ENCODE measurements around the gene ADAP2. TPM values are rescaled to one million over a fixed set of nuclear protein-coding genes. Genes with fewer than 3 reads are reported as not detected.
"Not testable (repeated sequence)": the region's sequence is repeated elsewhere in the genome, so short reads cannot be mapped to it uniquely, and the experiment has no call there.

The ADAP2 gene
- total RNA-seq, 1 donor from 2014 or later = 9.4 TPM

DNA sequence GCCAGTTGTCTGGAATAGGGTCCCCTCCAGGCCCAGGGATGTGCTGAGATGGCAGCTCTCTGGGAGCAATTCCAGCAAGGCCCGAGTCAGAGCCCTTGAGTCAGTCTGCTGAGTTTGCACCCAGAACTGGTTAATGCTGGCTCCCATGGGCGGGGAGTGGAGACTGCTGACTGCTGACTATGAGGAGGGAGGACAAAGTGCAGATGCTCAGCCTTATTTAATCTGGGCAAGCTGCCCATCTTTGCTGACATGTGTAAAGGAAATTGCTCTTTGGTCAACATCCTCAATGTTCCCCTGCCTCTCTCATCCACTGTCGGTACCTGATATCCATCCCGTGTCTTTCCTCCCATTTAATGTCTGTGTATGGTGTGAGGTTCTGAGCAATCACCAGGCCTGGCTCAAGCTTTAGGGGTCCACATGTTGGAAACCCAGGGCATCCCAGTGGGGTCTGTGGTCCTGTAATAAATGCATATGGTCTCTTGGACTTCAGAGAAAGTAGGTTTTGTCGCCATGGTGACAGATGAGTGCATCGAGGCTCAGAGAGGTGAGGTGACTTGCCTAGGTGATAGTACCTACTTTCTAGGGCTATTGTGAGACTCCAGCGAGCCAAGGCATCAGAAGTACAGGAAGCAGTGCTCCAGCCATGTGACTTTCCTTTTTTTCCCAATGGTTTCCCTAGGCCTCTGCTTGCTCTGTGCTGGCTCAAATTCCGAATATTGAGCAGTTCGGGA, 29.1 kb downstream of the ADAP2 start:
- Histone ChIP-seq H3K36me3 (ENCODE audit: control insufficient read depth in 3 of 3, insufficient read depth in 3 of 3, low read length in 3 of 3) (no peaks in the 10 kb centered on the region), H3K9ac (ENCODE audit: low read depth in 1 of 3, low read length in 3 of 3) (no peak overlapping the region), H3K27me3 (ENCODE audit: control insufficient read depth in 3 of 3, insufficient read depth in 3 of 3, low read length in 3 of 3) (no peaks in the 10 kb centered on the region), H3K4me3 (ENCODE audit: low read length in 3 of 3) (no peak overlapping the region), H3K4me1 (ENCODE audit: control insufficient read depth in 3 of 3, insufficient read depth in 3 of 3, low read length in 3 of 3) (peaks cover 3 to 10% (median 6%) of the 10 kb centered on the region in 3 donors), H3K27ac (ENCODE audit: low read depth, low read length) (peak overlapping the region; percentile 54), H3K9me3 (ENCODE audit: control insufficient read depth in 3 of 3, low read length in 3 of 3) (no peaks in the 10 kb centered on the region)

DNA sequence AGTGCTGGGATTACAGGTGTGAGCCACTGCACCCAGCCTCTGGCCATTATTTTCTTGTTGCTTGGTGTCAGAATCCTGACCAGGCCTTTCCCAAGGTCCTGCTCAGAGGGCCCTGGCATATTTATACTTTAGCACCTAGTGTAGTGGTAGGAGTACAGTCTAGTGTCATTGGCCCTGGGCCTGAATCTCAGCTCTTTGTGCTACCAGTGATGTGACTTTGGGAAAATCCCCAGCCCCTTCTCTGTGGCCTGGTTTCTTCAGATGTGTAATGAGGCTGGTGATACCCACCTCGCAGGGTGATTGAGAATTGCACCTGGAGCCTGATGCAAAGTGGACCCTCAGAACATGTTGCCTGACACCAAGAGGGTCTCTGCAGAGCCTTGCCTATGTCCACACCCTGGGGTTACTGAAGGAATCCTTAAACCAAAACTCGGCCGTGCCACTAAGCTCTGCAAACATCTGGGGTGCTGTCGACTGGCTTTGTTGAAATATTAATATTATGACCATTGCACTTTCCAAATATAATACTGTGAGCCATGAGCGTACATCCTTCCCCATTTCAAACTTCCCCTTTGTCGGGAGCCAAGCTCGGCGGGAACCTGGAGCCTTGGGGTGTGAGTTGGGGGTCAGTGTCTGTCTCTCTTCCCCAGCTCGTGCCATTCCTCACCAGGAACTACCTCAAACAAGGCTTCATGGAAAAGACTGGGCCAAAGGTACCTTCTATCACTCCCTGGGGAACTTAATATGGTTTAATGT, 31.1 kb downstream of the ADAP2 start:
- Histone ChIP-seq H3K9ac (ENCODE audit: low read depth in 1 of 3, low read length in 3 of 3) (no peak overlapping the region), H3K27ac (ENCODE audit: low read depth, low read length) (peak overlapping the region; percentile 52)

DNA sequence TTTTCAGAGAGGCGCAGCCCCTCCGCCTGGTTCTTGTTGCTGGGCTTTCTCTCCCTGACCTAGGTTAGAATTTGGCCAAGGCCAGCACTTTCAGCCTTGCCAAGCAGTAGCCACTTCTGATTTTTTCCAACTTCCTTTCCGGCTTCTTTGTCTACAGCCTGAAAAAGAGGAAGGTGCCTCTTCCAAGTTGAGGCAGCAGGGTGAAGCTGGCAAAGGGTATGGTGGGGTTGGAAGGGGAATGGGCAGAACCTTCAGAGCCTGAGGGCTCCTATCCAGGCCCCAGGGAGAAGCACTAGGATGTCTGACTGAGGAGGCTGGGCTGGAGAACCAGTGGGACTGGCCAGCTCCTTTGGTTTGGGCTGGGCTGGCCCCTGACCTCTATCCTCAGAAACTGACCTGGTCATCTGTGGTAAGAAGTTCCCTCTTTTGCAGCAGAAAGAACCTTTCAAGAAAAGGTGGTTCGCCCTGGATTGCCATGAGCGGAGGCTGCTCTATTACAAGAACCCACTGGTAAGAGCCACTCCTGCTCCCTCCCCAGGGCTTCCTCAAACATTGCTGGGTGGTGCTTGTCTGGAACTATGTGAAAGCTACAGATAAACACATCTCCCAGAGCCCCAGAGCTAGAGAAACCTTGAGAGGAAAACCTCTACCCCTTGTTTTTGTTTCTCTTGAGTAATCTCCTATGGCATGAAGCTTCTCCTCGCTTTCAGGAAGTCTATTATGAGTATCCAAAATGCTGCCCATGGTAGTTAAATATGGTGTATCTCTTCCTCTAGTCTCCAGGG, 32.5 kb downstream of the ADAP2 start:
- H3K27ac ChIP-seq (ENCODE audit: low read depth, low read length) = peak overlapping the region; percentile 64
- peaks cover 13 to 19% (median 15%) of the 10 kb centered on the region in 3 donors for H3K4me1 ChIP-seq (ENCODE audit: control insufficient read depth in 3 of 3, insufficient read depth in 3 of 3, low read length in 3 of 3)
- peak overlapping the region in 1 of 3 donors; percentile 23 for H3K4me3 ChIP-seq (ENCODE audit: low read length in 3 of 3)
- H3K9ac ChIP-seq (ENCODE audit: low read depth in 1 of 3, low read length in 3 of 3) = peak overlapping the region in 1 of 3 donors; percentile 47
- no peaks in the 10 kb centered on the region for H3K27me3 ChIP-seq (ENCODE audit: control insufficient read depth in 3 of 3, insufficient read depth in 3 of 3, low read length in 3 of 3)
- no peaks in the 10 kb centered on the region for H3K36me3 ChIP-seq (ENCODE audit: control insufficient read depth in 3 of 3, insufficient read depth in 3 of 3, low read length in 3 of 3)
- H3K9me3 ChIP-seq (ENCODE audit: control insufficient read depth in 3 of 3, low read length in 3 of 3) = no peaks in the 10 kb centered on the region

More for the DNA sequence above, 31.1 kb downstream of the ADAP2 start:
- Histone ChIP-seq H3K9me3 (ENCODE audit: control insufficient read depth in 3 of 3, low read length in 3 of 3) (no peaks in the 10 kb centered on the region), H3K4me1 (ENCODE audit: control insufficient read depth in 3 of 3, insufficient read depth in 3 of 3, low read length in 3 of 3) (peaks cover 13 to 18% (median 14%) of the 10 kb centered on the region in 3 donors), H3K36me3 (ENCODE audit: control insufficient read depth in 3 of 3, insufficient read depth in 3 of 3, low read length in 3 of 3) (no peaks in the 10 kb centered on the region), H3K27me3 (ENCODE audit: control insufficient read depth in 3 of 3, insufficient read depth in 3 of 3, low read length in 3 of 3) (no peaks in the 10 kb centered on the region), H3K4me3 (ENCODE audit: low read length in 3 of 3) (no peak overlapping the region)

DNA sequence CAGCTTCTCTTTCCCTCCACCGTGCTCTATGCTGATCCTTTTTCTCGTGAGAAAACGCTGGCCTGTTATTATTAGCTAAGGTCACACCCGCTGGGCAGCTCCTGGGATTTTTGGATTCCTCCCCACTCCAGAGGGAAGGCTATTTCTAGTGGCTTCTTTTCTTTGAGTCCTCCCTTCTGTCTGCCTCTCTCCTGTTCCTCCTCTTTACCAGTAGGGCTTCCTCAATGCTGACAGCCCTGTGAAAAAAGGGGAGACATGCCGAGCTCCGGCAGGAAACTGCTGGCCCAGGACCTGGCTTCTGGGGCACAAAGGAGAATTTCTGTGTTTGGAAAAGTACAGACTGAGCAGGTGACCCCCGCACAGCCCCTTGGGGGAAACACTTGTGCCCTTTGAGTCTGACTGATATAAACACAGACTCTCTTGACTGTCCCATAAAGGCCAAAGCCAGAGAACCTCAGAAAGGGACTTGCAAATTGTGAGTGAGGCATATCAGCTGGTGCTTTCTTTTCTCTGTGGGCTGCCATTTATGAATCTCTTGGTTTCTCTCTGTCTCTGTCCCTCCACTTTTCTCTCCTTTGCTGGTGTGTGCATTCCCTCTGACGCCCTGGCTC, 35.1 kb downstream of the ADAP2 start:
- Histone ChIP-seq H3K9me3 (ENCODE audit: control insufficient read depth in 3 of 3, low read length in 3 of 3) (no peaks in the 10 kb centered on the region), H3K27ac (ENCODE audit: low read depth, low read length) (peak overlapping the region; percentile 58), H3K4me1 (ENCODE audit: control insufficient read depth in 3 of 3, insufficient read depth in 3 of 3, low read length in 3 of 3) (peaks cover 6 to 14% (median 12%) of the 10 kb centered on the region in 3 donors), H3K4me3 (ENCODE audit: low read length in 3 of 3) (peak overlapping the region in 1 of 3 donors; percentile 30), H3K9ac (ENCODE audit: low read depth in 1 of 3, low read length in 3 of 3) (peak overlapping the region in 1 of 3 donors; percentile 56), H3K36me3 (ENCODE audit: control insufficient read depth in 3 of 3, insufficient read depth in 3 of 3, low read length in 3 of 3) (no peaks in the 10 kb centered on the region), H3K27me3 (ENCODE audit: control insufficient read depth in 3 of 3, insufficient read depth in 3 of 3, low read length in 3 of 3) (no peaks in the 10 kb centered on the region)

DNA sequence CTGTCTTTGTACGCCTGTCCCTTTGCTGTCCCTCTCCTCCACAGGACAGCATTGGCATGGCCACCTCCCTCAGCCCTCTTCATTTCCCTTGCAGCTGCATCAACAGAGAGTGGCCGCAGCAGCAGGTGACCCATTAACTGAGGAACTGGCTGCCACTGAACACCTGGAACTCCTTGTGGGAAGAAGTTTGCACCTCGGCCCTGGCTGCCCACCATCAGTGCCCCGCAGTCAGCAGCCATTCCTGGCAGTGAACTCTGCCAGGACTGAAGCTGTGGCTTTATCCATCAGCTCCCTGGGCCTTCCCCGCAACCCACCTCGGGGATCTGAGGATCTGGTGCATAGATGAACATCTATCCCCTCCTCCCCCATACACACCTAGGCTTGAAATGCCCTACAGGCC, 36.0 kb downstream of the ADAP2 start:
- H3K4me1 ChIP-seq (ENCODE audit: control insufficient read depth in 3 of 3, insufficient read depth in 3 of 3, low read length in 3 of 3) = peaks cover 3 to 14% (median 12%) of the 10 kb centered on the region in 3 donors
- H3K9me3 ChIP-seq (ENCODE audit: control insufficient read depth in 3 of 3, low read length in 3 of 3) = no peaks in the 10 kb centered on the region
- H3K4me3 ChIP-seq (ENCODE audit: low read length in 3 of 3) = no peak overlapping the region
- H3K36me3 ChIP-seq (ENCODE audit: control insufficient read depth in 3 of 3, insufficient read depth in 3 of 3, low read length in 3 of 3) = no peaks in the 10 kb centered on the region
- no peak overlapping the region for H3K9ac ChIP-seq (ENCODE audit: low read depth in 1 of 3, low read length in 3 of 3)
- H3K27me3 ChIP-seq (ENCODE audit: control insufficient read depth in 3 of 3, insufficient read depth in 3 of 3, low read length in 3 of 3) = no peaks in the 10 kb centered on the region
- H3K27ac ChIP-seq (ENCODE audit: low read depth, low read length) = no peak overlapping the region

DNA sequence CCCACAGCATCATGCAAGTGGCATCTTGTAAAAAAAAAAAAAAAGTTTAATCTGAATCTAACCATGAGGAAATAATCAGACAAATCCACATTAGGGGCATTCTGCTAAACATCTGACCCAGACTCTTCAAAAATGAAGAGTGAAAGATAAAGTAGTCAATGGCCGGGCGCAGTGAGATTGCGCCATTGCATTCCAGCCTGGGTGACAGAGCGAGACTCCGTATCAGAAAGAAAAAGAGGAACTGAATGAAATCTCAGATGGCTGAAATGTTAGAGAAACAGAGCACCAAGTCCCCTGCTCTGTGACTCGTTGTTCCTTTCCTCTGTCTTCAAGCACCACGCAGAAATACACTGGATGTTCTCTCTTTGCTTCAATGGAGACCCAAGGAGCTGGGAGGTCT, 36.4 kb downstream of the ADAP2 start:
- no peak overlapping the region for H3K9ac ChIP-seq (ENCODE audit: low read depth in 1 of 3, low read length in 3 of 3)

DNA sequence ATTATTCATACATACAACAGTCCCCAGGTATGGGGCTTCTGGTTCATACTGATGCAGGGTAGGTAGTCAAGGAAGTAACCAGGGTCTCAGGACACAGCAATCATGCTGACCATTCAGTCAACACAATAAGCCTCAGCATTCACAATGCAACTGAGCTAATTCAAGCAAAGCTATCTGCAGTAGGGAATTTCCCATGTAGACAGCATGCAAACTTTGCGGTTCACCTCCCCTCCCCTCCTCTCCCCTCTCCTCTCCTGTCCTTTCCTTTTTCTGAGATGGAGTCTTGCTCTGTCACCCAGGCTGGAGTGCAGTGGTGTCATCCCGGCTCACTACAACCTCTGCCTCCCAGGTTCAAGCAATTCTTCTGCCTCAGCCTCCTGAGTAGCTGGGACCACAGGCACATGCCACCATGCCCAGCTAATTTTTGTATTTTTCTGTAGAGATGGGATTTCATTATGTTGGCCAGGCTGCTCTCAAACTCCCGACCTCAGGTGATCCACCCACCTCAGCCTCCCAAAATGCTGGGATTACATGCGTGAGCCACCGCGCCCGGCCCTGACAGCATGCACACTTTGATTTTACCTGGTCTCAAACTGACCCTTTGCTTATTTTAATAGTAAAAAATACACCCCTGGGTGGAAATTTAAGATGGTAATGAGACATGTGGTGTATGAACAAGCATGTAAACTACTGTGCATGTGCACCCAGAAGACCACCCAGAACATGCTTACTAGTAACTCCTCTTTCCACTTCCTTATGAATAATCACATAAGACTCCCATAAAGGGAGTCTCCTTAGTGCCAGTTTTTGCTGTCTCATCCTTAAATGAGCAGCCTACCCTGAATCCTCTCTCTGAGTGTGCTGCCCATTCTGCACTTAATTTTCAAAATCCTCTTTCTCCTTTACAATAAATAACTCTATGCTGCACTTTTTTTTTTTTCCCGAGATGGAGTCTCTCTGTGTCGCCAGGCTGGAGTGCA, 39.8 kb downstream of the ADAP2 start:
- no peak overlapping the region for H3K9ac ChIP-seq (ENCODE audit: low read depth in 1 of 3, low read length in 3 of 3)
- H3K27me3 ChIP-seq (ENCODE audit: control insufficient read depth in 3 of 3, insufficient read depth in 3 of 3, low read length in 3 of 3) = no peaks in the 10 kb centered on the region
- H3K9me3 ChIP-seq (ENCODE audit: control insufficient read depth in 3 of 3, low read length in 3 of 3) = no peaks in the 10 kb centered on the region
- H3K36me3 ChIP-seq (ENCODE audit: control insufficient read depth in 3 of 3, insufficient read depth in 3 of 3, low read length in 3 of 3) = no peaks in the 10 kb centered on the region
- no peak overlapping the region for H3K27ac ChIP-seq (ENCODE audit: low read depth, low read length)
- peaks cover 2 to 8% (median 7%) of the 10 kb centered on the region in 3 donors for H3K4me1 ChIP-seq (ENCODE audit: control insufficient read depth in 3 of 3, insufficient read depth in 3 of 3, low read length in 3 of 3)
- no peak overlapping the region for H3K4me3 ChIP-seq (ENCODE audit: low read length in 3 of 3)

More for the DNA sequence above, 36.4 kb downstream of the ADAP2 start:
- Histone ChIP-seq H3K4me3 (ENCODE audit: low read length in 3 of 3) (no peak overlapping the region), H3K27me3 (ENCODE audit: control insufficient read depth in 3 of 3, insufficient read depth in 3 of 3, low read length in 3 of 3) (no peaks in the 10 kb centered on the region), H3K27ac (ENCODE audit: low read depth, low read length) (peak overlapping the region; percentile 25), H3K36me3 (ENCODE audit: control insufficient read depth in 3 of 3, insufficient read depth in 3 of 3, low read length in 3 of 3) (no peaks in the 10 kb centered on the region), H3K9me3 (ENCODE audit: control insufficient read depth in 3 of 3, low read length in 3 of 3) (no peaks in the 10 kb centered on the region), H3K4me1 (ENCODE audit: control insufficient read depth in 3 of 3, insufficient read depth in 3 of 3, low read length in 3 of 3) (peaks cover 3 to 14% (median 12%) of the 10 kb centered on the region in 3 donors)

DNA sequence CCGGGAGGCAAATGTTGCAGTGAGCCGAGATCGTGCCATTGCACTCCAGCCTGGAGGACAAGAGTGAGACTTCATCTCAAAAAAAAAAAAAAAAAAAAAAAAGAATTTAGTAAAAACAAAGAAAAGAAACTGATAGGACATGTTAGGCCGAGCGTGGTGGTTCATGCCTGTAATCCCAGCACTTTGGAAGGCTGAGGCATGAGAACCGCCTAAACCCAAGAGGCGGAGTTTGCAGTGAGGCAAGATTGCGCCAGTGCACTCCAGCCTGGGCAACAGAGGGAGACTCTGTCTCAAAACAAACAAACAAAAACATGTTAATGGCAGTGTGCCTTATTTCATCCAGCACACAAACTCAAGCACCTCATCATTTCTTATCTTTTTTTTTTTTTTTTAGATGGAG, 42.6 kb downstream of the ADAP2 start:
- not testable (repeated sequence) for H3K27ac ChIP-seq (ENCODE audit: low read depth, low read length); H3K9ac ChIP-seq (ENCODE audit: low read depth in 1 of 3, low read length in 3 of 3); H3K36me3 ChIP-seq (ENCODE audit: control insufficient read depth in 3 of 3, insufficient read depth in 3 of 3, low read length in 3 of 3); H3K27me3 ChIP-seq (ENCODE audit: control insufficient read depth in 3 of 3, insufficient read depth in 3 of 3, low read length in 3 of 3); H3K4me3 ChIP-seq (ENCODE audit: low read length in 3 of 3); H3K9me3 ChIP-seq (ENCODE audit: control insufficient read depth in 3 of 3, low read length in 3 of 3); H3K4me1 ChIP-seq (ENCODE audit: control insufficient read depth in 3 of 3, insufficient read depth in 3 of 3, low read length in 3 of 3)

DNA sequence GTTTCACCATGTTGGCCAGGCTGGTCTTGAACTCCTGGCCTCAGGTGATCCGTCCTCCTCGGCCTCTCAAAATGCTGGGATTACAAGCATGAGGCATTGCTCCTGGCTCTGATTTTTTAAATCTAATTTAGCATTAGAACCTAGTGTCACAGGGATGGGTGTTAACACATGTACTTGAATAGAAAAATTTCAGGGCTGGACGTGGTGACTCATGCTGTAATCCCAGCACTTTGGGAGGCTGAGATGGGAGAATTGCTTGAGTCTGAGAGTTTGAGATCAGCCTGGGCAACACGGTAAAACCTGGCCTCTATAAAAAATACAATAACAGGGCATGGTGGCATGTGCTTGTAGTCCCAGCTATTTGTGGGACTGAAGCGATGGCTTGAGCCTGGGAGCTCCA, 43.1 kb downstream of the ADAP2 start:
- Histone ChIP-seq H3K27ac (ENCODE audit: low read depth, low read length) (no peak overlapping the region), H3K27me3 (ENCODE audit: control insufficient read depth in 3 of 3, insufficient read depth in 3 of 3, low read length in 3 of 3) (peaks cover 0 to 5% (median under 1%) of the 10 kb centered on the region in 3 donors), H3K4me3 (ENCODE audit: low read length in 3 of 3) (no peak overlapping the region), H3K9ac (ENCODE audit: low read depth in 1 of 3, low read length in 3 of 3) (no peak overlapping the region), H3K4me1 (ENCODE audit: control insufficient read depth in 3 of 3, insufficient read depth in 3 of 3, low read length in 3 of 3) (peaks cover 0 to under 1% (median 0%) of the 10 kb centered on the region in 3 donors), H3K9me3 (ENCODE audit: control insufficient read depth in 3 of 3, low read length in 3 of 3) (no peaks in the 10 kb centered on the region), H3K36me3 (ENCODE audit: control insufficient read depth in 3 of 3, insufficient read depth in 3 of 3, low read length in 3 of 3) (no peaks in the 10 kb centered on the region)

Data from skeletal muscle tissue (tissue), 4 donors.